Measurements from ENCODE around the gene DNPH1.

Gene DNPH1

DNA sequence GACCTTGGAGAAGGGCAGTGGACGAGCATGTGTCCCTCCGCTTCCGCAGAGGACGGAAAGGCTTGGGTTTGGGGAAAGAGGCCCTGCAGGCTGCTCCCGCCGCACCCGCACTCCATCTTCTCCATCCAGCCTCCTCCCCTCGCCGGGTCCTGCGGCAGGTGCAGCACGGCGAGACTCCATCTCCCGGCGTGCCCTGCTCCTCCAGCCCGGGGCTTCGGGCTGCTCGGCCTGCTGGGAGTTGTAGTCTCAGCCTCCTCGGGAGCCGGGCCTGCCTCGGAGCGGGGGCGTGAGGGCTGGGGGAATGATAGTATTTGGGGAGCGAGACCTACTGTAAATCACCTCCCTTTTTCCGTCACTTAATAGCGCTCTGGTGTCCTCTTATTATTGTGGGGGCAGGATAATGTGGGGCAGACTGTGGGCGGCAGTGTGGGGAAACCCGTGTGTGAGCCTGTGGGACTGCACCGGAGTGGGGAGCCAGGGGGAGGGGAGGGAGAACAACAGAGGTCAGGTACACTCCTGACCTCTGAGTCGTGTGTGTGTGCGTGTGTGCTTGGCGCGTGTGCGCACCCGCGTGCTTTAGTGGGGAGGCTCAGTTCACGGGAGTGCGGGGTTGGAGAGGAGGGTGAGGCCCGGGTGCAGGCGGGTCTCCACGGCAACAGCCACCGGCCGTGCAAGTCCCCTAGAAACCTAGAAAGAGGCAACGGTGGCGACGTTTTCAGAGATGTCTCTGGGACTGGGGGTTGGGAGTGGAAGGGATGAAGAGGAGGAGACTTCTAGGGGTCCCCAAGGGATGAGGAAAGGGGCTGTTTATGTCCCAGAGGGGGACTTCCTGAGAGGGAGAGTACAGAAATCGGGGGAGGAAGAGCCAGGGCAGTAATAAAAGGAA lies 18.1 kb upstream of the DNPH1 start:
- peak; percentile 81 for DNase-seq

- peak; percentile 81 for DNase-seq
These were observed 17.2 kb upstream of the DNPH1 start for GRCh38 chr6:43246301-43247113.

- no peak for DNase-seq
These were observed 14.5 kb upstream of the DNPH1 start for GRCh38 chr6:43243664-43244321.

GRCh38 chr6:43242908-43243663 lies 13.8 kb upstream of the DNPH1 start, which contains the start of gene TTBK1:
TSS of gene TTBK1 (plus strand) at chr6:43243481. CDS start at chr6:43246661, 3,180 bp downstream.
- DNase-seq, result no peak

DNA sequence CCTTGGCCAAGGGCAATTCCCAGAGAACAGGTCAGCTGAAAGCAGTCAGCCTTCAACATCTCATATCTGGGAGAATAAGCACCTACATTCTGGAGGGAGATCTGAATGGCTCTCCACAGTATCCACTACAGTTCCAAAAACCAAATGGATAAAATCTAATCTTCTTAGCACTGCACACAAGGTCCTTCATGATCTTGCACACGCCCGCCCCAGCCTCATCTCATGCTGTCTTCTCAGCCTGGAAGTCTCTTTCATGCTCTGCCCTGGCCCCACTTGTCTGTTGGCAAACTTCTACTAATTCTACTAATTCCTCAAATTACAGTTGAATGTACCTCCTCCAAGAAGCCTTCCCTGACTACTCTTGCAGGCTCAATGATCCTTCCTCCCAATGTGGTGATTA lies 12.2 kb upstream of the DNPH1 start:
- no peak for DNase-seq

GRCh38 chr6:43240950-43241349 lies 11.7 kb upstream of the DNPH1 start:
- no peak for DNase-seq

- no peak for DNase-seq
These were observed 9.8 kb upstream of the DNPH1 start for GRCh38 chr6:43239054-43239453.

- no peak for DNase-seq
These were observed 6.6 kb upstream of the DNPH1 start for GRCh38 chr6:43235841-43236240.

DNA sequence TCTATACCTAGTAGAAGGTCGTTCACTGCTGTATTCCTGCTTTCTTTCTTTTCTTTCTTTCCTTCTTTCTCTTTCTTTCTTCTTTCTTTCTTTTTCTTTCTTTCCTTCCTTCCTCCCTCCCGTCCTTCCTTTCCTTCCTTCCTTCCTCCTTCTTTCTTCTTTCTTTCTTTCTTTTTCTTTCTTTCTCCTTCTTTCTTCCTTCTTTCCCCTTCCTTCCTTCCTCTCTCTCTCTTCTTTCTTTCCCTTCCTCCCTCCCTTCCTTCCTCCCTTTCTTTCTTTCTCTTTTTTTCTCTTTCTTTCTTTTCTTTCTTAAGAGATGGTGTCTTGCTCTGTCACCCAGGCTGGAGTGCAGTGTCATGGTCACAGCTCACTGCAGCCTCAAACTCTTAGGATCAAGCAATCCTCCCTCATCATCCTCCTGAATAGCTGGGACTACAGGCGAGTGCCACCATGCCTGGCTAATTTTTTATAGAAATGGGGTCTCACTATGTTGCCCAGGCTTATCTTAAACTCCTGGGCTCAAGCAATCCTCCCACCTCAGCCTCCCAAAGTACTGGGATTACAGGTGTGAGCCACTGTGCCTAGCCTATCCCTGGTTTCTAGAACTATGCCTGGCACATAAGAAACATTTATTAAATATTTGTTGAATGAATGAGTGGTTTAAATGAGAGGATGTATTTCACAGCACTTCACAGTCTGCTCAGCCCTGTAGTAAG lies 2.6 kb upstream of the DNPH1 start:
- DNase-seq, result no peak

GRCh38 chr6:43231053-43231452 lies 1.8 kb upstream of the DNPH1 start:
- DNase-seq, result no peak

- no peak for DNase-seq
These were observed 731 bp upstream of the DNPH1 start for GRCh38 chr6:43229803-43230620.

DNA sequence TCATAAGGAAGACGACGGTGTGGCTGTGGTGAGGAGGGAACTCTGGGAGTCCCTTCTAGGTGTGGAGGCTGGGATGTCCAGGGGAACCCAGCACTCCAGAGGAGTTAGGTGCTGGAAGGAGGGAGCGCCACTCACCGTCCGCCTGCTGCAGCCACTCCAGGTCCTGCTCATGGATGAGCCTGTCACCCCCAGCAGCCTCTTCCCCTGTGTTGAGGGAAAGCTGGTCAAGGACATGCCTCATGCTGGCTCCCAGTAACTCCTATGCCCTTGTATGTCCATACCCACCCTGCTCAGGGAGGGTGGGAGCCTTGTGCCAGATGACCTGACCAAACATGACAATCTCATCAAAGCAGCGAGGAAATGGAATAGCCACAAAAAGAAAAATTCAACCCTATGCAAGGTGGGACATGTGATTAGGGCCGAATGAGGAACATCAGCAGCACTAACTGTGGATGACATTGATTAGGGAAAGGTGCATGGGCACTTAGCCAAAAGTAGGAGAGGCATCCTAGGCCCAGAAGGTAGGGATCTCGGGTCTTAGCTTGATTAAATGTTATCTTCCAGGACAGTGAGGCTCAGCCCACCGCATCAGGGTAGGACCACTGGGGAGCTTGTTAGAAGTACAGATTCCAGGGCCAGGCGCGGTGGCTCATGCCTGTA lies 3.0 kb downstream of the DNPH1 start:
- no peak for DNase-seq

DNA sequence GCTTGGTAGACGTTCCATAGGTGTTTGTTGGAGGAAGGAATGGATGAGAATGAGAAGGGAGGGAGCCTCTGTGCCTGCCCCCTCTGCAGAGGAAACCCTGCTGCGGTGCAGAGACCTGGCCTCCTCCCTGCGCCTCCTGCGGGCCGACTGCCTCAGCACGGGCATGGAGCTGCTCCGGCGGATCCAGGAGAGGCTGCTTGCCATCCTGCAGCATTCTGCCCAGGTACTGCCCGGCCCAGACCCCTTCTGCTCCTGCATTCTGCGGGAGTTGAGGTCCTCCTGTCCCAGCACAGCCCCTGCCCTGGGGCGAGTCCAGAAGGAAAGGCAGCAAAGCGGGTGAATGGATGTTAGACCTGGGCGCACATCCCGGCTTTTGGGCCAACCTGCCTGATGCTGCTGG lies 6.1 kb downstream of the DNPH1 start:
- DNase-seq, result no peak

DNA sequence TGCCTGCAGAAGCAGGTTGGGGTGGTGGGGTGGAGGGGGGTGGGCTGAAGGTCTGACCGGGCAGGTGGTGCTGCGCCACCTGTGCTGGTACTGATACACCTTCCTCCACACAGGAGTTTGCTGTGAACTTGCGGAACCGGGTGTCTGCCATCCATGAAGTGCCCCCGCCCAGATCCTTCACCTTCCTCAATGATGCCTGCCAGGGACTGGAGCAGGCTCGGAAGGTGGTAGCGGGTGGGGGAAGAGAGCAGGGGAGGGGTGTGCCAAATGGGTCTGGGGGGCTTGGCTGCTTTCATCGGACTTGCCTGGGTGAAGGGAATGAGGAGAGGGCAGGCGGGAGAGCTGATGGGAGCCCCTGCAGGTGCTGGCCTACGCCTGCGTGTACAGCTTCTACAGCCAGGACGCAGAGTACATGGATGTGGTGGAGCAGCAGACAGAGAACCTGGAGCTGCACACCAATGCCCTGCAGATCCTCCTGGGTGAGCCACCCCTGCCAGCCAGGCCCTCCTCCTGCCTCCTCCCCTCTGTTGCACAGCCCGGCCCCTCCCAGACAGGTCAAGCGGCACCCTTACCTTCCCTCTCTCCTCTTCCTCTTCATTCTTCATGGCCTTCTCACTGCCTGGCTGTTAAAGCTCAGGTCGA lies 6.7 kb downstream of the DNPH1 start:
- no peak for DNase-seq

GRCh38 chr6:43221046-43221972 lies 8.0 kb downstream of the DNPH1 start:
- DNase-seq, result no peak

DNA sequence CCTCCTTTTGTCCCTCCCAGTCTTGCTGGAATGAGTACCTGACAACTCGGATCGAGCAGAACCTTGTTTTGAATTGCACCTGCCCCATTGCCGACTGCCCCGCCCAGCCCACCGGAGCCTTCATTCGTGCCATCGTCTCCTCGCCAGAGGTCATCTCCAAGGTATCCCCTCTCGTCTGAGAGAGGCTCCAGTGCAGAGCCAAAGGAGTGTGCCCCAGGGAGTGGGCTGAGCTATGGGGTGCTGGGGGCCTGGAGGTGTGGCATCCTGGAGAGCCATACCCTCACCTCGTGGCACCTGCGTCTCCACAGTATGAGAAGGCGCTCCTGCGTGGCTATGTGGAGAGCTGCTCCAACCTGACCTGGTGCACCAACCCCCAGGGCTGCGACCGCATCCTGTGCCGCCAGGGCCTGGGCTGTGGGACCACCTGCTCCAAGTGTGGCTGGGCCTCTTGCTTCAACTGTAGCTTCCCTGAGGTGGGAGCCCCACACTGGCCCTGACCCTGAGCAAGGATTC lies 8.8 kb downstream of the DNPH1 start:
- no peak for DNase-seq

GRCh38 chr6:43219814-43220213 lies 9.5 kb downstream of the DNPH1 start:
- no peak for DNase-seq

DNA sequence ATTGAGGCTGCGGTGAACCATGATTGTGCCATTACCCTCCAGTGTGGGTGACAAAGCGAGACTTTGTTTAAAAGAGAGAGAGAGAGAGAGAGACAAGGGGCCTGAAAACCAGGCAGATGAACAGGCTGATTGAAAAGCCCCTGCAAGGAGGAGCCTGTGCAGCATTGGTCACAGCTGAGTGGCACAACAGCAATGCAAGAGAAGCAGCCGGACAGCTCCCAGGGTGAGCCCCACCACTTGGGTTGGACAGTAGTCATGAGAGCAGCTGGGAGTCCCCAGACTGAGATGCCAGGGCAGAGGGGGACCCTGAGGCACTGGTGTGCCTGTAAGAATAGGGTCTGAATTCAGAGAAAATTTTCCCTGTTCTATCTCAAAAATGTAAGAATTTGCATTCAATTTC lies 10.2 kb downstream of the DNPH1 start:
- DNase-seq, result no peak
